Coronary artery (tissue), 2 donors: ENCODE measurements around the gene DNM1L.
A peak's percentile ranks its signal among the peaks of the same experiment; 100 is the strongest.

Experiments
- DNase-seq: peaks from one replicate; pipeline ENCODE4 v3.0.0-alpha.2; 2017; ENCODE audit warnings: low spot score
- H3K27ac ChIP-seq, 2 donors: fragments of 200-600 bp; sonication (generic); one replicate each; pipeline ENCODE4 v1.5.1; 2016 to 2019
- H3K4me3 ChIP-seq: fragments of 200-600 bp; sonication (generic); 2 replicates; pipeline ENCODE4 v1.5.1; 2016; ENCODE audit warnings: mild to moderate bottlenecking, moderate library complexity
- TF ChIP-seq, protein P1 (sequence below): fragments of 200-600 bp; sonication (generic); IDR thresholded peaks from one replicate; pipeline ENCODE4 v1.5.1; 2019; ENCODE audit warnings: antibody characterized with exemption

The DNM1L gene

GRCh38 chr12:32651956-32652210, 27.2 kb upstream of the DNM1L start:
- TF ChIP-seq, protein P1, sequence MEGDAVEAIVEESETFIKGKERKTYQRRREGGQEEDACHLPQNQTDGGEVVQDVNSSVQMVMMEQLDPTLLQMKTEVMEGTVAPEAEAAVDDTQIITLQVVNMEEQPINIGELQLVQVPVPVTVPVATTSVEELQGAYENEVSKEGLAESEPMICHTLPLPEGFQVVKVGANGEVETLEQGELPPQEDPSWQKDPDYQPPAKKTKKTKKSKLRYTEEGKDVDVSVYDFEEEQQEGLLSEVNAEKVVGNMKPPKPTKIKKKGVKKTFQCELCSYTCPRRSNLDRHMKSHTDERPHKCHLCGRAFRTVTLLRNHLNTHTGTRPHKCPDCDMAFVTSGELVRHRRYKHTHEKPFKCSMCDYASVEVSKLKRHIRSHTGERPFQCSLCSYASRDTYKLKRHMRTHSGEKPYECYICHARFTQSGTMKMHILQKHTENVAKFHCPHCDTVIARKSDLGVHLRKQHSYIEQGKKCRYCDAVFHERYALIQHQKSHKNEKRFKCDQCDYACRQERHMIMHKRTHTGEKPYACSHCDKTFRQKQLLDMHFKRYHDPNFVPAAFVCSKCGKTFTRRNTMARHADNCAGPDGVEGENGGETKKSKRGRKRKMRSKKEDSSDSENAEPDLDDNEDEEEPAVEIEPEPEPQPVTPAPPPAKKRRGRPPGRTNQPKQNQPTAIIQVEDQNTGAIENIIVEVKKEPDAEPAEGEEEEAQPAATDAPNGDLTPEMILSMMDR = no peak
- no peak for DNase-seq
- no peak overlapping the region for H3K27ac ChIP-seq

DNA sequence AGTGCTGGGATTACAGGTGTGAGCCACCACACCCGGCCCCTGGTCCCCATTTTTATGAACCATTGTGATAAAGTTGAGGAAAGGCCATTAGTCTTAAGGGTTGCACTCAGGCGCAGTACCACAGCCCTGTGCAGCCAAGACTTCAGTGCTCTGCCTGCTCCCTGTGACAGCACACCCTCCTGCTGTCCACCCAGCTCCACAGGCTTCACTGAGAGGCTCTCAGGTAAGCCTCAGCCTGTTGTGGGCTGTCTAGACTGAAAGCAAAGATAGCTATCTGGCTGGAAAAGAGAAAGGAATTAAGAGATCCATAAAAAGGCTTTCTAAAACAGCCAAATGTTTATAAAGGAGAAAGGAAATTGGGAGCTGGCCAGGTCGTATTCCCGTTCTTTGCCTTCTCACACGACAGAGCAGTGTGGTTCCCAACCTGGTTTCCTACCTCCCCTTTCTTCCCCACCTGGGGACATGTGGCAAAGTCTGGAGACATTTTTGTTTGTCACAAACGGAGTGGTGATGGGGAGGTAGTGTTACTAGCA, 19.1 kb upstream of the DNM1L start:
- Histone ChIP-seq H3K27ac (no peak overlapping the region), H3K4me3 (no peak overlapping the region)
- DNase-seq = no peak
- TF ChIP-seq, protein P1 = no peak

More at GRCh38 chr12:32651956-32652210, 27.2 kb upstream of the DNM1L start:
- H3K4me3 ChIP-seq = no peak overlapping the region

GRCh38 chr12:32661706-32662105, 17.4 kb upstream of the DNM1L start:
- DNase-seq = no peak
- no peak overlapping the region for H3K27ac ChIP-seq
- no peak overlapping the region for H3K4me3 ChIP-seq
- TF ChIP-seq, protein P1 = no peak

- TF ChIP-seq, protein P1 = no peak
Measured at GRCh38 chr12:32662665-32663064, 16.4 kb upstream of the DNM1L start.

GRCh38 chr12:32666018-32666417, 13.1 kb upstream of the DNM1L start:
- no peak overlapping the region for H3K4me3 ChIP-seq
- TF ChIP-seq, protein P1 = no peak
- DNase-seq = no peak
- no peak overlapping the region for H3K27ac ChIP-seq

More at GRCh38 chr12:32662665-32663064, 16.4 kb upstream of the DNM1L start:
- Histone ChIP-seq H3K4me3 (no peak overlapping the region), H3K27ac (no peak overlapping the region)
- DNase-seq = no peak

GRCh38 chr12:32669584-32669983, 9.5 kb upstream of the DNM1L start:
- DNase-seq = no peak
- no peak overlapping the region for H3K4me3 ChIP-seq
- TF ChIP-seq, protein P1 = no peak
- no peak overlapping the region for H3K27ac ChIP-seq

DNA sequence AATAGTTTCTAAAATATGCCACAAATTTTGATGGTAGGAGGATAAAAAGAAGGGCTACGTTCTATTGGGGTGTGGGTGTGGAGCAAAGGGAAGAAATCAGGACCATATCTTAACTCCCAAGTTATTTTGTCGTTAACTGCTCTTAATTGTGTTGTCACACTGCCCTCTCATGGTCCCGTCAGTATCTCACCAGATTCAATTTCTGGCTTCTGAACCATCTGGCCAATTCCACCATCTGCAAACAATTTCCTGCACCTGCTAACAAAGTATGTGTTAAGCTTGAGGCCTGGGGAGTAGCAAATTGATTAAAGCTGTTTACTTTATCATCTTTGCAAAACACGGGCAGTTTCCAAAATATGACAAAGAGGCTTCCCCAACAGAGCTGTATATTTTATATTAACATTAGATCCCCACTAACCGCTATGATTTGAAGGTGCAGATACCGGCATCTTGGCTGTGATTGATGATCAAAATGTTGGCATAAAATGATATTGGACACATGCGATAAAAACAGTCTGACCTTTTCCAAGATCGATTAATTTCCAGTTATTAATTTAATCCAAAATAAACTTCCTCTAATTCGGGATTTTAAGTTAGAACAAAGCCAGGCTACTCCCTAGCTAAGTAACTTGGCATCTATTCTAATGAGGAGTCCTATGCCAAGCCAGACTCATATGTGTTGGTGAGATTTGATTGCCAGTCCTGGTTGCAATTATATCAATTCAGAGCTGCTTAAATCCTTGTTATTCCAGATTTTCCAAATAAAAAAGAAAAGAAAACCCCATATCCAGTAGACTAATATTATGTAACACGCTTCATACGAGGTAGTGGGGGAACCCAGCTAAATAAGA, 6.9 kb upstream of the DNM1L start:
- DNase-seq = no peak
- H3K4me3 ChIP-seq = no peak overlapping the region
- no peak overlapping the region for H3K27ac ChIP-seq

More for the DNA sequence above, 6.9 kb upstream of the DNM1L start:
- TF ChIP-seq, protein P1 = peak; percentile 20
